Suprapubic skin (tissue), 4 donors: Measurements from ENCODE around the gene NEUROD2.

ENCODE experiments used
- POLR2A ChIP-seq, 2 donors: fragments of 450-650 bp; IDR thresholded peaks; one replicate each; pipeline ENCODE4 v1.6.1; 2017; ENCODE audit warnings: antibody characterized with exemption in 2 of 2, mild to moderate bottlenecking in 2 of 2, moderate library complexity in 2 of 2
- POLR2AphosphoS5 ChIP-seq, 3 donors: sonication (generic); formaldehyde crosslinking; IDR thresholded peaks; one replicate each; pipeline ENCODE4 v1.6.1; 2017; ENCODE audit warnings: antibody characterized with exemption in 3 of 3

- TF ChIP-seq POLR2A (IDR thresholded peaks at IDR 0.05) (no peak), POLR2AphosphoS5 (IDR thresholded peaks at IDR 0.05) (no peak)
Observed at GRCh38 chr17:39563476-39563875, 44.2 kb downstream of the NEUROD2 start.
